Activated CD8-positive, alpha-beta memory T cell treated with anti-CD3 and anti-CD28 coated beads, Interleukin-2, amount 10 ng/mL, durations not matched to agents 7 days and 5 days (primary cell): ENCODE results near the gene LANCL2. TPM values are rescaled to one million over a fixed set of nuclear protein-coding genes. Genes with fewer than 3 reads are reported as not detected.

ENCODE experiments used
- ATAC-seq: fragments of 150-1000 bp; cut with Tn5 transposase; one replicate; pipeline ENCODE4 v1.10.0; 2021; ENCODE audit warnings: moderate library complexity
- CTCF ChIA-PET: fragments of 350-600 bp; sonication (Branson Sonifier 250); formaldehyde crosslinking; loops from one replicate; lab custom pipeline; 2021; ENCODE audit warnings: antibody characterized with exemption; lab: Charles Lee
- DNase-seq: peaks from one replicate; pipeline ENCODE4 v3.0.0-alpha.2; 2020
- H3K27ac Mint-ChIP-seq: one replicate; pipeline ENCODE4 v1.8.0; 2021; ENCODE audit warnings: mild to moderate bottlenecking, mixed read lengths
- H3K27me3 Mint-ChIP-seq: one replicate; pipeline ENCODE4 v1.8.0; 2021; ENCODE audit warnings: mixed read lengths
- H3K36me3 Mint-ChIP-seq: one replicate; pipeline ENCODE4 v1.8.0; 2021; ENCODE audit warnings: mild to moderate bottlenecking, mixed read lengths
- H3K4me1 Mint-ChIP-seq: one replicate; pipeline ENCODE4 v1.8.0; 2021; ENCODE audit warnings: mixed read lengths
- H3K4me3 Mint-ChIP-seq: one replicate; pipeline ENCODE4 v1.8.0; 2021; ENCODE audit warnings: mild to moderate bottlenecking, moderate library complexity, mixed read lengths
- H3K9me3 Mint-ChIP-seq: one replicate; pipeline ENCODE4 v1.8.0; 2022; ENCODE audit warnings: low read depth, mixed read lengths
- total RNA-seq, 2 experiments: library from RNA; stranded (reverse); gene quantifications; one replicate each; pipeline ENCODE4 v1.2.3, GENCODE V29; 2021

Gene LANCL2
- total RNA-seq, 2 experiments from 2014 or later: 5.3 to 7.1 TPM

- CTCF ChIA-PET: no interaction called here
- ATAC-seq: peak; percentile 65
- DNase-seq: peak; percentile 58
- Mint-ChIP-seq H3K4me3 (no peak overlapping the region), H3K4me1 (peaks cover 28% of the 10 kb centered on the region), H3K27me3 (no peaks in the 10 kb centered on the region), H3K9me3 (no peaks in the 10 kb centered on the region), H3K36me3 (peaks cover 9% of the 10 kb centered on the region), H3K27ac (peak overlapping the region; percentile 45)
Measured at GRCh38 chr7:55474944-55475854, 110.1 kb downstream of the LANCL2 start.

DNA sequence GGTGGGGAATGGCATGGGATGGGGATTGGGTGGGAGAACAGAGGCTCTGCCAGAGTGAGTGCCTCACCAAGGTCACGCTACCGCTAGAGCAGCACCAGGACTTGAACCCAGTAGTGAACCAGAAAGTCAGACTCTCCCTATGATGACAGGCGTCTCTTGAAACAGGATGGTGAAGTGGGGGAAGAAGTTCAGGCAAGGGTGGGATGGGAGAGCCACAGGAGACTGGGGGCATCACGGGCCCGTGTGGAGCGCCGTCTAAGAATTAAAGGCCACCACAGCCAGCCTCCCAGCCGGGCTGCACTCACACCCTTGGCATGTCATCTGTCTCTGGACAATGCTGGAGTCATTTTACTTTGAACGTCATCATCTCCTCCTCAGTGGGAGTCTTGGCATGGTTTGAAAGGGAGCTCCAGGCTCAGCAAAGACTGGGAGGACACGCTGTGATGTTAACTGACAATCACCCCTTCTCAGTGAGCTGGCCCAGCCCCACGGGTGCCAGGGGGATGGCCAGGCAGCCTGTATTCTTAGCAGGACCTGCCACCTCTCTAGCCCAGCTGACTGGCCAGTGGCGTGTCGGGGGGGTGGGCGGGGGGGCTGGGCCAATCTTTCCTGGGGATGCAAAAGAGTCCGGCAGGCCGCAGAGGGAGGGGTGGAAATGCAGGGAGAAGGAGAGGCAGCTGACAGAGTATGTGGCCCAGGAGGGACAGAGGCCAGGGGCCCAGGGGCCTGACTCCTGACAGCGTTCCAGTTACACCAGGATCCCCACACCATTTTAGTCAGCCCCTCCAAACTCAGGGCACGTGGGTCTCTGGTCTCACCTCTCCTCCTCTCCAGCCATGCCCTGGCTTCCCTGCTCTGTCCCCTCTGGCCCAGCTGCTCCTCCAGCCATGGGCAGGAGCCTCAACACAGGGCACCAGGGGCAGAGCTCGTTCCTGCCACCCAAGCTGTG is 111.0 kb downstream of the LANCL2 start:
- peaks cover 6% of the 10 kb centered on the region for H3K36me3 Mint-ChIP-seq
- H3K27me3 Mint-ChIP-seq: no peaks in the 10 kb centered on the region
- CTCF ChIA-PET: no interaction called here
- DNase-seq: no peak
- H3K4me1 Mint-ChIP-seq: peaks cover 28% of the 10 kb centered on the region
- no peaks in the 10 kb centered on the region for H3K9me3 Mint-ChIP-seq
- ATAC-seq: peak; percentile 18
- peak overlapping the region; percentile 45 for H3K27ac Mint-ChIP-seq
- no peak overlapping the region for H3K4me3 Mint-ChIP-seq

DNA sequence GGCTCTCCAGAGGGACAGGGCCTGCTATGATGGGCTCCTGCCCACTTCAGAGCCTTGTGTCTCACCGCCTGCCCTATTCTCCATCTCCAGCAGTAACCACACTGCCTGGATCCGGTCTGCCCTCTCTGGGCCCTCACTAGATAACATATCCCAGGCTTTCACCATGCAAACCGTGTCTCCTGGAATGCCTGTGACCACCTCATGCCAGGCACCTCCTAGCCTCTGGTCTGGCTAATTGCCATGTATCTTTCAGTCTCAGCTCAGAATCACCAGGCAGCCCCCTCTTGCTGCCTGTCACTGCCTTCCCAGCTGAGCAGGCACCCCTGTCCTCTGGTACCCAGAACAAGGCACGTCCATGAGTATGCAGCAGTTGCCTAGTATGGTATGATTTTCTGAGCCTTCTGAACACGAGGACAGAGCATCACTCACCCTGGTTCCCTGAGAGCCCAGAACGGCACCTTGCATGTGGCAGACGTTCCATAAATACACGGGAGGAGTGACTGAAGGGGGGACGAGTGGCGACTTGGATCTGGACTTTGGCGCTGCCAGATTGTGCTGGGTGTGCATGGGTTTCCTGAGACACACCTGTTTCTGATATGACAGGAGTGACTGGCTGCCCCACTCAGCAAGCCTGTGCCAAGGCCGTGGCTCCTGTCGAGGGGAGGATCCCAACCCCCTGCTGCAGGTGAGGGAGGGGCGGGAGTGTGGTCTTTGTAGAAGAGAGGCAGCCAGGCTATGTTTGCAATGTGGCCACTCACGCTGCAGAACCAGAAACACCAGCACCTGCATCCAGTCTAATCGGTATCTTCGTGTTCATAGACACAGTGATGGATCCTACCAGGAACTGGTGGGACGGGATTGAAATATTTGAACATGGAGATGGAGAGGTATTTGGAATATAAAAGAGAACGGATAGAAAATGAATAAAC is 112.0 kb downstream of the LANCL2 start:
- Mint-ChIP-seq H3K36me3 (peaks cover 3% of the 10 kb centered on the region), H3K27me3 (no peaks in the 10 kb centered on the region), H3K4me3 (no peak overlapping the region), H3K4me1 (peaks cover 27% of the 10 kb centered on the region), H3K9me3 (no peaks in the 10 kb centered on the region), H3K27ac (no peak overlapping the region)
- ATAC-seq (no peak), DNase-seq (no peak)
- CTCF ChIA-PET: no interaction called here

GRCh38 chr7:55477781-55478374 is 112.7 kb downstream of the LANCL2 start:
- no peaks in the 10 kb centered on the region for H3K27me3 Mint-ChIP-seq
- H3K27ac Mint-ChIP-seq: no peak overlapping the region
- H3K4me1 Mint-ChIP-seq: peaks cover 31% of the 10 kb centered on the region
- peaks cover 3% of the 10 kb centered on the region for H3K36me3 Mint-ChIP-seq
- no peak for ATAC-seq
- H3K4me3 Mint-ChIP-seq: no peak overlapping the region
- no peaks in the 10 kb centered on the region for H3K9me3 Mint-ChIP-seq
- CTCF ChIA-PET: no interaction called here
- no peak for DNase-seq

- no peak for DNase-seq
- Mint-ChIP-seq H3K27me3 (no peaks in the 10 kb centered on the region), H3K9me3 (no peaks in the 10 kb centered on the region), H3K4me1 (peaks cover 39% of the 10 kb centered on the region), H3K36me3 (peaks cover 5% of the 10 kb centered on the region), H3K27ac (no peak overlapping the region), H3K4me3 (no peak overlapping the region)
- no peak for ATAC-seq
- CTCF ChIA-PET: no interaction called here
Measured at GRCh38 chr7:55478700-55479099, 113.6 kb downstream of the LANCL2 start.

- Mint-ChIP-seq H3K4me1 (peaks cover 22% of the 10 kb centered on the region), H3K27ac (no peak overlapping the region), H3K4me3 (no peak overlapping the region), H3K9me3 (no peaks in the 10 kb centered on the region), H3K36me3 (peaks cover 8% of the 10 kb centered on the region), H3K27me3 (no peaks in the 10 kb centered on the region)
- CTCF ChIA-PET: no interaction called here
- DNase-seq (peak; percentile 34), ATAC-seq (no peak)
Measured at GRCh38 chr7:55481155-55481554, 116.0 kb downstream of the LANCL2 start.

DNA sequence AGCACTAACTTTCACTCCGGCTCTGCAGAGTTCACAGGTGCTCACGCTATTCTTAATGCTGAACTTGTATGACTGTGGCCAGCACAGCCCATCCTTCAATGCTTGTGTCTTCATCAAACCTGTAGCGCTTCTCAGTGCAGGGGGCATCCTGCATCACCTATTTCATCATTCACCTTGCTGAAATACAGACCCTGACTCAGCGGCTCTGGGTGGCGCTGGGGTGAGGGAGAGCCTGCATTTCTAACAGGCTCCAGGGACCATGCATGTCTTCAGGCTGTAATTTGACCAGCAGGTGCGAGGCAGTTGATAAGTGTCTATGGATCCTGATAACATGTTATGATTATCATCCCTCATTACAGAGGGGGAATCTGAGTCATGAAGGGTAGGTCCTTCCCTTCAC is 117.9 kb downstream of the LANCL2 start:
- H3K4me1 Mint-ChIP-seq: peaks cover 24% of the 10 kb centered on the region
- no peak overlapping the region for H3K27ac Mint-ChIP-seq

More for the DNA sequence above, 117.9 kb downstream of the LANCL2 start:
- no peaks in the 10 kb centered on the region for H3K27me3 Mint-ChIP-seq
- CTCF ChIA-PET: no interaction called here
- DNase-seq (peak; percentile 33), ATAC-seq (no peak)
- H3K9me3 Mint-ChIP-seq: no peaks in the 10 kb centered on the region
- peaks cover 6% of the 10 kb centered on the region for H3K36me3 Mint-ChIP-seq
- no peak overlapping the region for H3K4me3 Mint-ChIP-seq

Other genes starting within 250 kb of the LANCL2 start
- 10 to 100 TPM; 42.3 to 67.3 TPM for gene VOPP1, start 207.2 kb downstream of the LANCL2 start, total RNA-seq